NCI-H82 treated with DMSO at 0.1 percent for 48 hours (cell line): ENCODE data around the gene MAP2K4.
A peak's percentile ranks its signal among the peaks of the same experiment; 100 is the strongest.
"Not testable (repeated sequence)": the region's sequence is repeated elsewhere in the genome, so short reads cannot be mapped to it uniquely, and the experiment has no call there.

Experiments used
- DNase-seq: peaks from one replicate; lab custom pipeline; 2025; ENCODE audit not compliant: unreplicated experiment; lab: John Stamatoyannopoulos, UW

Gene MAP2K4

GRCh38 chr17:12137859-12138258, 117.2 kb downstream of the MAP2K4 start:
- DNase-seq: no peak

DNA sequence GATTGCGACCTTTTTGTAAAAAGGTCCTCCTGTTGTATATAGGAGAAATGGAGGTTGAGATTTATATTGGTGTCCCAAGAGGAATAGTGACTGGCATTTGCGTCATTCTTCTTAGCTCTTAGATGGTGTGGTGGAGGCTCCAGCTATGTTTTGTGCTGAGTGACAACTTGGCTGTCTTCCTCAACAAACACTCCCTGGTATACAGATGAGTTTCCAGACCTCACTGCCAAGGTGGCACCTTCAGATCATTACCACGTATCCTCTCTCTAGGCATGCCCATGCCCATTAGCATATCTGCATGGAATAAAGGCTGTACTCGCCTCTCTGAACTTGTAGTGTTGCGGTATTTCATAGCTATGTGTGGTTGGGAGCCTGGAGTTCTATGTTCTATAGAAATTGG, 120.0 kb downstream of the MAP2K4 start:
- no peak for DNase-seq

DNA sequence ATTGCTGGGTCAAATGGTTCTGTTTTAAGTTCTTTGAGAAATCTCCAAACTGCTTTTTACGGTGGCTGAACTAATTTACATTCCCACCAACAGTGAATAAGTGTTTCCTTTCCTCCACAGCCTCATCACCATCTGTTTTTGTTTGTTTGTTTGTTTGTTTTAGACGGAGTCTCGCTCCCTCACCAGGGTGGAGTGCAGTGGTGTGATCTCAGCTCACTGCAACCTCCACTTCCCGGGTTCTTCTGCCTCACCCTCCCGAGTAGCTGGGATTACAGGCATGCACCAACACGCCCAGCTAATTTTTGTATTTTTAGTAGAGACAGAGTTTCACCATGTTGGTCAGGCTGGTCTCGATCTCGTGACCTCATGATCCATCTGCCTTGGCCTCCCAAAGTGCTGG, 141.5 kb downstream of the MAP2K4 start:
- DNase-seq: not testable (repeated sequence)

DNA sequence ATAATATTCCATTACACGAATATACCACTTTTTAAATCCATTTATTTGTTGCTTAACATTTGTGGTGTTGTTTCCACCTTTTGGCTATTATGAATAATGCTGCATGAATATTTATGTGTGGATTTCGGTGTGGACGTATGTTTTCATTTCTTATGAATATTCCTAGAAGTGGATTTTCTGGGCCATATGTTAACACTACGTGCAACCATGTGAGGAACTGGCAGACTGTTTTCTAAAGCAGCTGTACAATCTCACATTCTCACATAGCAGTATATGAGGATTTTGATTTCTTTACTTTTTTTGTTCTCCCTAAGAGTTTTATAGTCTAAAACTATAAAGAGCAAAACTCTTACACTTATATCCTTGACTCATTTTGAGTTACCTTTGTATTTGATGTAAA, 143.4 kb downstream of the MAP2K4 start:
- no peak for DNase-seq

GRCh38 chr17:12178644-12179330, 158.1 kb downstream of the MAP2K4 start:
- DNase-seq: no peak

GRCh38 chr17:12180644-12181261, 160.1 kb downstream of the MAP2K4 start:
- peak; percentile 28 for DNase-seq

DNA sequence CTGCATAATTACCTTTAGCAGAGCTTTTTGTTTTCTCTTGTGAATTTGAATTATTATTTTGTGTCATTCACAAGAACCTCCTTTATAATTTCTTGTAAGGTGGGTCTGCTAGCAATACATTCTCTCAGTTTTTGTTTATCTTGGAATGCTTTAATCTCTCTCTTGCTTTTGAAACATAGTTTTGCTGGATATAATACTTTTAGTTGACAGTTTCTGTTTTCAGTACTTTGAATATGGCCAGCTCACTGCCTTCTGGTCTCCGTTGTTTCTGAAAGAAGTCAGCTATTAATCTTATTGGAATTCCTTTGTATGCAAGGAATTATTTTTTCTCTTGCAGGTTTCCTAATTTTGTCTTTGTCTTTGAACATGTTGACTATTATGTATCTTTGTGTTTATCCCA, 167.0 kb downstream of the MAP2K4 start:
- DNase-seq: no peak

DNA sequence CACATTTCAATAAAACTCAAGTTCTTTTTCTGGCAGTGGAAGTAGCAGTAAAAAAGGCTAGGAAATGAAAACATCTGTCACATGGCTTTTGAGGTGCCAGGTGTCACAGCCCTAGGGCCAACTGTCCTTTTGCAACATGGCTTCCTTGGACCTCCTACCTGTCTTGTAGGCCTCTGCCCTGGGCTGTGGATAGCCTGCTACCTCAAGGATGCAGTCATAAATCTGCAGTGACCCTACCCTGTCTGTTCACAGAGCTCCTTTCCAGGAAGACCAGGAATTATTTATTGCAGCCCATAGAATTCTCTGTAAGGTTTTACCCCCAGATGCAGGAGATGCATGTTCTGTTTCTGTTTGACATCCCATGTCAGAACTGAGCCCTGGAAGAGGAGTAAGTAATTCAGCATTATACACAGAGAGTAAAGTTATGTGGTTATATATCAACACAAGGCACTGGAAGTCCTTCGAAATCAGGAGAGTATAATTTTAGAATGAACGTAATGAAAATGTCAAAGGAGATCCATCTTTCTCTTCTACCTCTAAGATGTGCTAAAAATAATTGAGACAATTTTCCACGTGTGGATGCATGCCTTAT, 172.6 kb downstream of the MAP2K4 start:
- DNase-seq: no peak
